T-cell (primary cell): ENCODE results near the gene TMEM184A. TPM values are rescaled to one million over a fixed set of nuclear protein-coding genes. Genes with fewer than 3 reads are reported as not detected.
A peak's percentile ranks its signal among the peaks of the same experiment; 100 is the strongest.

ENCODE experiments used
- ATAC-seq, 4 experiments: fragments of 200-7000 bp in 3 of 4; fragments of 150-1000 bp in 1 of 4; cut with Tn5 transposase; replicated peaks in 1 of 4; 1 replicate in 3 of 4; 2 replicates in 1 of 4; pipeline ENCODE4 v1.10.0; 2021; ENCODE audit warnings: moderate library complexity in 3 of 4, mild to moderate bottlenecking in 2 of 4, moderate number of reproducible peaks in 1 of 4
- CTCF ChIA-PET, 2 donors: fragments of 300-600 bp; sonication (Branson Sonifier 250); formaldehyde crosslinking; loops; one replicate each; lab custom pipeline; 2022; ENCODE audit warnings: antibody characterized with exemption in 2 of 2; lab: Charles Lee
- POLR2A ChIA-PET, 2 donors: fragments of 300-600 bp; sonication (Branson Sonifier 250); formaldehyde crosslinking; loops; one replicate each; lab custom pipeline; 2022; ENCODE audit warnings: antibody characterized with exemption in 2 of 2; lab: Charles Lee
- DNase-seq, 35 experiments: peaks; one replicate each; pipeline versions ENCODE4 v3.0.0 to v3.0.0-alpha.2; 2013 to 2023
- H3K27ac ChIP-seq: one replicate; pipeline ENCODE4 v1.5.1; 2013; ENCODE audit warnings: low read length
- H3K27me3 ChIP-seq, 2 experiments: replicated peaks in 1 of 2; 1 replicate in 1 of 2; 2 replicates in 1 of 2; pipeline versions ENCODE4 v1.6.1 to v1.7.0; 2013; ENCODE audit warnings: low read length in 1 of 2, mixed read lengths in 1 of 2; ENCODE audit not compliant: control insufficient read depth in 2 of 2, insufficient read depth in 2 of 2; ENCODE audit errors: extremely low read depth in 1 of 2
- H3K36me3 ChIP-seq, 2 donors: 1 replicate in 1 of 2; 2 replicates in 1 of 2; pipeline versions ENCODE4 v1.6.1 to v1.7.0; 2013; ENCODE audit warnings: low read length in 1 of 2; ENCODE audit not compliant: control insufficient read depth in 2 of 2, insufficient read depth in 1 of 2; ENCODE audit errors: extremely low read depth in 1 of 2
- H3K4me1 ChIP-seq, 2 experiments: 1 replicate in 1 of 2; 2 replicates in 1 of 2; pipeline versions ENCODE4 v1.6.1 to v1.7.0; 2013; ENCODE audit warnings: low read length in 2 of 2, mixed read lengths in 1 of 2; ENCODE audit not compliant: insufficient read depth in 2 of 2, control insufficient read depth in 1 of 2; ENCODE audit errors: extremely low read depth in 1 of 2
- H3K4me3 ChIP-seq, 2 donors: 1 replicate in 1 of 2; 2 replicates in 1 of 2; pipeline versions ENCODE4 v1.5.1 to v1.7.0; 2013; ENCODE audit warnings: mild to moderate bottlenecking in 2 of 2, low read length in 1 of 2, moderate library complexity in 1 of 2; ENCODE audit not compliant: control insufficient read depth in 1 of 2; ENCODE audit errors: extremely low read depth in 1 of 2
- H3K9me3 ChIP-seq: 2 replicates; pipeline ENCODE4 v1.7.0; 2013
- H3K27ac Mint-ChIP-seq, 2 donors: one replicate each; pipeline ENCODE4 v1.8.0; 2020 to 2021; ENCODE audit warnings: mild to moderate bottlenecking in 2 of 2, mixed read lengths in 2 of 2
- H3K27me3 Mint-ChIP-seq, 2 donors: one replicate each; pipeline ENCODE4 v1.8.0; 2021 to 2022; ENCODE audit warnings: mixed read lengths in 2 of 2
- H3K36me3 Mint-ChIP-seq: one replicate; pipeline ENCODE4 v1.8.0; 2021; ENCODE audit warnings: mixed read lengths
- H3K4me1 Mint-ChIP-seq, 3 donors: one replicate each; pipeline ENCODE4 v1.8.0; 2020 to 2022; ENCODE audit warnings: mixed read lengths in 3 of 3, mild to moderate bottlenecking in 1 of 3
- H3K4me3 Mint-ChIP-seq, 3 donors: one replicate each; pipeline ENCODE4 v1.8.0; 2020 to 2022; ENCODE audit warnings: mild to moderate bottlenecking in 3 of 3, mixed read lengths in 3 of 3, moderate library complexity in 3 of 3
- H3K9me3 Mint-ChIP-seq, 3 donors: one replicate each; pipeline ENCODE4 v1.8.0; 2020 to 2022; ENCODE audit warnings: mixed read lengths in 3 of 3
- WGBS: methylation state at CpG from one replicate; pipeline ENCODE4 v1.1.5; 2013; ENCODE audit warnings: missing lambda C conversion rate; ENCODE audit not compliant: insufficient coverage; 5-methylcytosine and 5-hydroxymethylcytosine counted together
- total RNA-seq, 35 experiments: library from RNA in 6 of 35; stranded (reverse) in 6 of 35; fragments of 120-200 nt in 1 of 35; gene quantifications; one replicate each; pipeline versions ENCODE4 v1.2.1 to v1.2.4 and lab custom pipeline; 2013 to 2026

The TMEM184A gene
- total RNA-seq, 5 donors from 2014 or later (not counting 1 experiment from before 2014, with no cell fraction given): 0.18 to 0.38 (median 0.33) TPM; not detected in 2

- Mint-ChIP-seq H3K27me3 (peaks cover 32 to 44% of the 10 kb centered on the region in 2 donors), H3K36me3 (no peaks in the 10 kb centered on the region), H3K9me3 (peaks cover 0 to 4% (median 0%) of the 10 kb centered on the region in 3 donors), H3K4me1 (peaks cover 21 to 30% (median 24%) of the 10 kb centered on the region in 3 donors), H3K4me3 (peak overlapping the region in 1 of 3 donors; percentile 71), H3K27ac (peak overlapping the region in 1 of 2 donors; percentile 11)
- Histone ChIP-seq H3K4me1 (peaks cover 4 to 30% of the 10 kb centered on the region in 2 experiments), H3K9me3 (no peaks in the 10 kb centered on the region), H3K27me3 (peaks cover 0 to 68% of the 10 kb centered on the region in 2 experiments), H3K36me3 (no peaks in the 10 kb centered on the region), H3K27ac (no peak overlapping the region), H3K4me3 (no peak overlapping the region)
- no peak for DNase-seq
- ChIA-PET CTCF (interaction anchor here in 1 of 2 donors (0.6 kb wide), 1 partner anchor 55 kb away, joined by 3 read pairs; no protein-coding TSS in a partner anchor), POLR2A (no interaction called here)
- 88% methylated on average over 7 of the region's 9 CpGs for WGBS
- ATAC-seq: no peak
These were observed 34.9 kb upstream of the TMEM184A start for GRCh38 chr7:1590887-1591286.

GRCh38 chr7:1590476-1590875 is 34.5 kb upstream of the TMEM184A start:
- DNase-seq: no peak
- POLR2A ChIA-PET: no interaction called here
- H3K27ac Mint-ChIP-seq: peak overlapping the region in 1 of 2 donors; percentile 11

GRCh38 chr7:1588978-1589377 is 33.0 kb upstream of the TMEM184A start:
- Histone ChIP-seq H3K4me3 (no peak overlapping the region), H3K27me3 (peaks cover 0 to 53% of the 10 kb centered on the region in 2 experiments), H3K4me1 (peaks cover 4 to 30% of the 10 kb centered on the region in 2 experiments), H3K9me3 (no peaks in the 10 kb centered on the region), H3K27ac (no peak overlapping the region), H3K36me3 (peaks cover 0 to 4% of the 10 kb centered on the region in 2 donors)
- no peak for ATAC-seq
- Mint-ChIP-seq H3K4me3 (no peak overlapping the region), H3K9me3 (peaks cover 0 to 4% (median 0%) of the 10 kb centered on the region in 3 donors), H3K27ac (no peak overlapping the region), H3K27me3 (peaks cover 20 to 33% of the 10 kb centered on the region in 2 donors), H3K4me1 (peaks cover 21 to 30% (median 24%) of the 10 kb centered on the region in 3 donors), H3K36me3 (no peaks in the 10 kb centered on the region)
- POLR2A ChIA-PET: interaction anchor here in 1 of 2 donors (0.5 to 0.6 kb wide), 2 partner anchors 16 to 578 kb away, joined by 3 to 5 read pairs; no protein-coding TSS in a partner anchor
- no peak for DNase-seq
- CTCF ChIA-PET: no interaction called here
- WGBS: 92% methylated on average over 1 of the region's 1 CpG

More at GRCh38 chr7:1590476-1590875, 34.5 kb upstream of the TMEM184A start:
- peaks cover 4 to 30% of the 10 kb centered on the region in 2 experiments for H3K4me1 ChIP-seq
- Mint-ChIP-seq H3K9me3 (peaks cover 0 to 4% (median 0%) of the 10 kb centered on the region in 3 donors), H3K27me3 (peaks cover 32 to 41% of the 10 kb centered on the region in 2 donors), H3K36me3 (no peaks in the 10 kb centered on the region), H3K4me1 (peaks cover 21 to 30% (median 24%) of the 10 kb centered on the region in 3 donors), H3K4me3 (peak overlapping the region in 1 of 3 donors; percentile 71)
- no peaks in the 10 kb centered on the region for H3K9me3 ChIP-seq
- H3K27ac ChIP-seq: no peak overlapping the region
- H3K4me3 ChIP-seq: no peak overlapping the region
- peaks cover 0 to 64% of the 10 kb centered on the region in 2 experiments for H3K27me3 ChIP-seq
- H3K36me3 ChIP-seq: peaks cover 0 to 1% of the 10 kb centered on the region in 2 donors
- WGBS: 90% methylated on average over 5 of the region's 6 CpGs
- ATAC-seq: no peak
- CTCF ChIA-PET: no interaction called here

- Histone ChIP-seq H3K36me3 (peaks cover 0 to 4% of the 10 kb centered on the region in 2 donors), H3K4me3 (no peak overlapping the region), H3K4me1 (peaks cover 4 to 22% of the 10 kb centered on the region in 2 experiments), H3K27me3 (peaks cover 0 to 40% of the 10 kb centered on the region in 2 experiments), H3K9me3 (no peaks in the 10 kb centered on the region), H3K27ac (no peak overlapping the region)
- Mint-ChIP-seq H3K4me1 (peaks cover 15 to 23% (median 19%) of the 10 kb centered on the region in 3 donors), H3K27ac (no peak overlapping the region), H3K4me3 (no peak overlapping the region), H3K9me3 (peaks cover 0 to 4% (median 0%) of the 10 kb centered on the region in 3 donors), H3K27me3 (peaks cover 18 to 26% of the 10 kb centered on the region in 2 donors), H3K36me3 (no peaks in the 10 kb centered on the region)
- POLR2A ChIA-PET: no interaction called here
- DNase-seq (no peak), ATAC-seq (no peak)
- CTCF ChIA-PET: interaction anchor here in 1 of 2 donors (0.5 kb wide), 1 partner anchor 81 kb away, joined by 4 read pairs; no protein-coding TSS in a partner anchor
- 86% methylated on average over 12 of the region's 12 CpGs for WGBS
These were observed 31.7 kb upstream of the TMEM184A start for GRCh38 chr7:1587738-1588137.

- H3K27me3 Mint-ChIP-seq: peaks cover 13 to 20% of the 10 kb centered on the region in 2 donors
- H3K9me3 ChIP-seq: no peaks in the 10 kb centered on the region
- H3K9me3 Mint-ChIP-seq: peaks cover 0 to 4% (median 0%) of the 10 kb centered on the region in 3 donors
- H3K27ac Mint-ChIP-seq: no peak overlapping the region
- ChIA-PET POLR2A (no interaction called here), CTCF (interaction anchor here in 1 of 2 donors (0.5 kb wide), 1 partner anchor 80 kb away, joined by 4 read pairs; no protein-coding TSS in a partner anchor)
- WGBS: 89% methylated on average over 36 of the region's 42 CpGs
- no peak overlapping the region for H3K27ac ChIP-seq
- H3K4me3 Mint-ChIP-seq: no peak overlapping the region
- ATAC-seq (no peak), DNase-seq (no peak)
- H3K4me3 ChIP-seq: no peak overlapping the region
- H3K4me1 ChIP-seq: peaks cover 0 to 15% of the 10 kb centered on the region in 2 experiments
- H3K36me3 Mint-ChIP-seq: no peaks in the 10 kb centered on the region
- H3K4me1 Mint-ChIP-seq: peaks cover 9 to 16% (median 12%) of the 10 kb centered on the region in 3 donors
- H3K27me3 ChIP-seq: peaks cover 0 to 34% of the 10 kb centered on the region in 2 experiments
- H3K36me3 ChIP-seq: peaks cover 0 to 4% of the 10 kb centered on the region in 2 donors
These were observed 31.1 kb upstream of the TMEM184A start for GRCh38 chr7:1586827-1587705.
